H9 (cell line): ENCODE data around the gene SCAMP5. TPM values are rescaled to one million over a fixed set of nuclear protein-coding genes. Genes with fewer than 3 reads are reported as not detected.

Experiments used
- DNase-seq: peaks from one replicate; pipeline ENCODE4 v3.0.0-alpha.2; 2017
- H2AFZ ChIP-seq: one replicate; pipeline ENCODE4 v1.6.1; 2013; ENCODE audit warnings: mild to moderate bottlenecking, low read length, control low read depth, moderate library complexity
- H2AK5ac ChIP-seq: 2 replicates; pipeline ENCODE4 v1.6.1; 2013; ENCODE audit warnings: low read length, control low read depth, mixed read lengths; ENCODE audit not compliant: insufficient read length
- H2BK120ac ChIP-seq: one replicate; pipeline ENCODE4 v1.6.1; 2013; ENCODE audit warnings: low read depth, mild to moderate bottlenecking, low read length, control low read depth, inconsistent platforms; ENCODE audit not compliant: poor library complexity, severe bottlenecking
- H2BK12ac ChIP-seq: 2 replicates; pipeline ENCODE4 v1.6.1; 2013; ENCODE audit warnings: low read length, control low read depth, mixed read lengths, low read depth; ENCODE audit not compliant: insufficient read length
- H2BK15ac ChIP-seq: 2 replicates; pipeline ENCODE4 v1.6.1; 2013; ENCODE audit warnings: low read depth, low read length, control low read depth
- H2BK20ac ChIP-seq: one replicate; pipeline ENCODE4 v1.6.1; 2013; ENCODE audit warnings: low read depth, mild to moderate bottlenecking, low read length, control low read depth, inconsistent platforms; ENCODE audit not compliant: poor library complexity, severe bottlenecking
- H2BK5ac ChIP-seq: 2 replicates; pipeline ENCODE4 v1.6.1; 2013; ENCODE audit warnings: low read length, control low read depth, mixed read lengths; ENCODE audit not compliant: insufficient read length
- H3K14ac ChIP-seq: 2 replicates; pipeline ENCODE4 v1.6.1; 2013; ENCODE audit warnings: low read length, control low read depth; ENCODE audit not compliant: insufficient read depth
- H3K18ac ChIP-seq: 2 replicates; pipeline ENCODE4 v1.6.1; 2013; ENCODE audit warnings: low read depth, mild to moderate bottlenecking, mixed read lengths, low read length, control low read depth; ENCODE audit not compliant: insufficient read length
- H3K23ac ChIP-seq: 2 replicates; pipeline ENCODE4 v1.6.1; 2013; ENCODE audit warnings: low read length, control low read depth, mixed read lengths, low read depth; ENCODE audit not compliant: insufficient read length
- H3K23me2 ChIP-seq: 2 replicates; pipeline ENCODE4 v1.6.1; 2013; ENCODE audit warnings: low read depth, mild to moderate bottlenecking, mixed read lengths, low read length, control low read depth; ENCODE audit not compliant: insufficient read length, poor library complexity, severe bottlenecking
- H3K27ac ChIP-seq: 2 replicates; pipeline ENCODE4 v1.5.1; 2013; ENCODE audit warnings: low read length, control low read depth, mixed read lengths, low read depth; ENCODE audit not compliant: insufficient read length
- H3K27me3 ChIP-seq: 2 replicates; pipeline ENCODE4 v1.6.1; 2013; ENCODE audit warnings: low read length, control low read depth, inconsistent platforms; ENCODE audit not compliant: insufficient read depth
- H3K4ac ChIP-seq: 2 replicates; pipeline ENCODE4 v1.6.1; 2013; ENCODE audit warnings: low read depth, mild to moderate bottlenecking, control low read depth, inconsistent platforms, low read length, moderate library complexity
- H3K4me1 ChIP-seq: 2 replicates; pipeline ENCODE4 v1.6.1; 2013; ENCODE audit warnings: low read length, control low read depth, inconsistent platforms; ENCODE audit not compliant: insufficient read depth
- H3K4me2 ChIP-seq: 2 replicates; pipeline ENCODE4 v1.6.1; 2013; ENCODE audit warnings: low read length, control low read depth, mixed read lengths; ENCODE audit not compliant: insufficient read length, insufficient read depth
- H3K56ac ChIP-seq: 2 replicates; pipeline ENCODE4 v1.6.1; 2013; ENCODE audit warnings: low read depth, mild to moderate bottlenecking, mixed read lengths, low read length, control low read depth; ENCODE audit not compliant: insufficient read length
- H3K79me1 ChIP-seq: 2 replicates; pipeline ENCODE4 v1.6.1; 2013; ENCODE audit warnings: low read depth, mild to moderate bottlenecking, moderate library complexity, low read length, control low read depth, inconsistent platforms; ENCODE audit not compliant: insufficient read depth, poor library complexity, severe bottlenecking
- H3K79me2 ChIP-seq: 2 replicates; pipeline ENCODE4 v1.6.1; 2013; ENCODE audit warnings: low read length, control low read depth, inconsistent platforms; ENCODE audit not compliant: insufficient read depth
- H3K9ac ChIP-seq: 2 replicates; pipeline ENCODE4 v1.6.1; 2013; ENCODE audit warnings: low read length, control low read depth, mixed read lengths; ENCODE audit not compliant: insufficient read length; ENCODE audit errors: extremely low read depth
- H3K9me3 ChIP-seq: one replicate; pipeline ENCODE4 v1.6.1; 2013; ENCODE audit warnings: low read depth, low read length, inconsistent platforms; ENCODE audit not compliant: control insufficient read depth
- H3T11ph ChIP-seq: one replicate; pipeline ENCODE4 v1.6.1; 2013; ENCODE audit warnings: mild to moderate bottlenecking, low read length, control low read depth, inconsistent platforms
- H4K20me1 ChIP-seq: one replicate; pipeline ENCODE4 v1.6.1; 2013; ENCODE audit not compliant: control insufficient read depth, insufficient read length, insufficient read depth
- H4K5ac ChIP-seq: 2 replicates; pipeline ENCODE4 v1.6.1; 2013; ENCODE audit warnings: low read depth, mild to moderate bottlenecking, mixed read lengths, low read length, control low read depth; ENCODE audit not compliant: insufficient read length
- H4K8ac ChIP-seq: replicated peaks from 2 replicates; pipeline ENCODE4 v1.6.1; 2013; ENCODE audit warnings: low read length, control low read depth, mixed read lengths, low read depth; ENCODE audit not compliant: insufficient read length
- H4K91ac ChIP-seq: 2 replicates; pipeline ENCODE4 v1.6.1; 2013; ENCODE audit warnings: low read depth, mild to moderate bottlenecking, moderate library complexity, mixed read lengths, low read length, control low read depth; ENCODE audit not compliant: insufficient read length
- H3K27ac Mint-ChIP-seq, 3 experiments: 2 replicates in 2 of 3; 3 replicates in 1 of 3; pipeline ENCODE4 v1.8.0; 2020 to 2021; ENCODE audit warnings: mixed read lengths in 3 of 3, mild to moderate bottlenecking in 1 of 3, moderate library complexity in 1 of 3
- H3K27me3 Mint-ChIP-seq: 2 replicates; pipeline ENCODE4 v1.8.0; 2021; ENCODE audit warnings: low read depth, mild to moderate bottlenecking, moderate library complexity, mixed read lengths
- H3K36me3 Mint-ChIP-seq, 3 experiments: 2 replicates in 2 of 3; 3 replicates in 1 of 3; pipeline ENCODE4 v1.8.0; 2020 to 2021; ENCODE audit warnings: low read depth in 3 of 3, mixed read lengths in 3 of 3; ENCODE audit not compliant: insufficient read depth in 1 of 3
- H3K4me1 Mint-ChIP-seq, 2 experiments: 2 replicates each; pipeline ENCODE4 v1.8.0; 2020; ENCODE audit warnings: mixed read lengths in 2 of 2
- H3K4me3 Mint-ChIP-seq, 2 experiments: 2 replicates in 1 of 2; 3 replicates in 1 of 2; pipeline ENCODE4 v1.8.0; 2020 to 2021; ENCODE audit warnings: mild to moderate bottlenecking in 2 of 2, mixed read lengths in 2 of 2, moderate library complexity in 1 of 2
- H3K9me3 Mint-ChIP-seq, 2 experiments: 2 replicates in 1 of 2; 3 replicates in 1 of 2; pipeline ENCODE4 v1.8.0; 2020; ENCODE audit warnings: mild to moderate bottlenecking in 2 of 2, mixed read lengths in 2 of 2, moderate library complexity in 1 of 2
- WGBS: extraction: QIAGEN DNeasy Blood & Tissue Kit; methylation state at CpG from one replicate; pipeline ENCODE4 v1.1.7; 2013; ENCODE audit warnings: missing lambda C conversion rate, low lambda C conversion rate, mixed read lengths; ENCODE audit not compliant: insufficient read length; ENCODE audit errors: extremely low coverage; 5-methylcytosine and 5-hydroxymethylcytosine counted together
- total RNA-seq: library from RNA; stranded (reverse); gene quantifications from 2 replicates; pipeline ENCODE4 v1.2.1, GENCODE V29; 2021
- TF ChIP-seq, protein P1 (sequence below): fragments of 200-600 bp; sonication (generic); conservative IDR thresholded peaks from 3 replicates; pipeline ENCODE4 v1.8.0; 2021; ENCODE audit warnings: antibody characterized with exemption, mild to moderate bottlenecking

SCAMP5 gene
- total RNA-seq, 1 experiment from 2014 or later, result 47.8 TPM

DNA sequence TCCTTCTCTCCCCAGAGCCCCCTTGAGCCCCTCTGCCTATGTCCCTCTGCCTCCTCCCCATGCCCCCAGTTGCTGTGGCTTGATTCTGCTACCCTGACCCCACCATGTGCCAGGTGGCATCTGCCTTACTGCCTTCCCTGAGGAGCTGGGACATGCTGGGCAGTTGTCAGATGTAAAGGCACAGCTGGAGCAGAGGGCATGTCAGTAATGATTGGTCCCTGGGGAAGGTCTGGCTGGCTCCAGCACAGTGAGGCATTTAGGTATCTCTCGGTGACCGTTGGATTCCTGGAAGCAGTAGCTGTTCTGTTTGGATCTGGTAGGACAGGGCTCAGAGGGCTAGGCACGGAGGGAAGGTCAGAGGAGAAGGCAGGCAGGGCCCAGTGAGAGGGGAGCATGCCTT lies 24.6 kb downstream of the SCAMP5 start:
- Histone ChIP-seq H3K23ac (no peak overlapping the region), H4K8ac (no peak overlapping the region), H2BK120ac (no peak overlapping the region), H3K9me3 (no peaks in the 10 kb centered on the region), H3K27me3 (no peaks in the 10 kb centered on the region), H4K91ac (no peak overlapping the region), H2BK5ac (no peak overlapping the region), H3K4me1 (no peaks in the 10 kb centered on the region), H2BK15ac (no peak overlapping the region), H3K4ac (no peak overlapping the region), H4K5ac (no peak overlapping the region), H3K14ac (no peak overlapping the region), H3K23me2 (no peaks in the 10 kb centered on the region), H2BK12ac (no peak overlapping the region), H2BK20ac (no peak overlapping the region), H3K56ac (no peak overlapping the region), H2AK5ac (no peak overlapping the region), H3K18ac (no peak overlapping the region), H3T11ph (no peak overlapping the region), H2AFZ (no peak overlapping the region), H4K20me1 (peaks cover 3% of the 10 kb centered on the region), H3K27ac (no peak overlapping the region), H3K79me2 (no peaks in the 10 kb centered on the region; the same call in 1 of the 2 replicates), H3K79me1 (no peaks in the 10 kb centered on the region), H3K9ac (no peak overlapping the region), H3K4me2 (no peak overlapping the region)
- H3K27me3 Mint-ChIP-seq, result no peaks in the 10 kb centered on the region
- no peak overlapping the region for H3K4me3 Mint-ChIP-seq
- peaks cover 25 to 36% (median 31%) of the 10 kb centered on the region in 3 experiments for H3K36me3 Mint-ChIP-seq
- no CpG with 5 or more reads among the region's 3 CpGs for whole genome bisulfite sequencing
- H3K9me3 Mint-ChIP-seq, result no peaks in the 10 kb centered on the region
- peak overlapping the region in 2 of 3 experiments; percentile 19 to 69; a peak in 3 of 7 replicates for H3K27ac Mint-ChIP-seq
- DNase-seq, result no peak
- peaks cover 0 to 3% of the 10 kb centered on the region in 2 experiments; a peak in 1 of 4 replicates for H3K4me1 Mint-ChIP-seq
- TF ChIP-seq, protein P1, sequence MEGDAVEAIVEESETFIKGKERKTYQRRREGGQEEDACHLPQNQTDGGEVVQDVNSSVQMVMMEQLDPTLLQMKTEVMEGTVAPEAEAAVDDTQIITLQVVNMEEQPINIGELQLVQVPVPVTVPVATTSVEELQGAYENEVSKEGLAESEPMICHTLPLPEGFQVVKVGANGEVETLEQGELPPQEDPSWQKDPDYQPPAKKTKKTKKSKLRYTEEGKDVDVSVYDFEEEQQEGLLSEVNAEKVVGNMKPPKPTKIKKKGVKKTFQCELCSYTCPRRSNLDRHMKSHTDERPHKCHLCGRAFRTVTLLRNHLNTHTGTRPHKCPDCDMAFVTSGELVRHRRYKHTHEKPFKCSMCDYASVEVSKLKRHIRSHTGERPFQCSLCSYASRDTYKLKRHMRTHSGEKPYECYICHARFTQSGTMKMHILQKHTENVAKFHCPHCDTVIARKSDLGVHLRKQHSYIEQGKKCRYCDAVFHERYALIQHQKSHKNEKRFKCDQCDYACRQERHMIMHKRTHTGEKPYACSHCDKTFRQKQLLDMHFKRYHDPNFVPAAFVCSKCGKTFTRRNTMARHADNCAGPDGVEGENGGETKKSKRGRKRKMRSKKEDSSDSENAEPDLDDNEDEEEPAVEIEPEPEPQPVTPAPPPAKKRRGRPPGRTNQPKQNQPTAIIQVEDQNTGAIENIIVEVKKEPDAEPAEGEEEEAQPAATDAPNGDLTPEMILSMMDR, result no peak
